Measurements from ENCODE around the gene FILIP1.
A peak's percentile ranks its signal among the peaks of the same experiment; 100 is the strongest.

The FILIP1 gene

GRCh38 chr6:75493400-75494064 is at the start of gene FILIP1:
FILIP1 (minus strand) TSS chr6:75493800; CDS start chr6:75414972, 78,828 bp downstream.
- DNase-seq: no peak

GRCh38 chr6:75543311-75543710 is 49.7 kb upstream of the FILIP1 start:
- no peak for DNase-seq

GRCh38 chr6:75539136-75539535 is 45.5 kb upstream of the FILIP1 start:
- no peak for DNase-seq

- DNase-seq: no peak
Measured at GRCh38 chr6:75532521-75532920, 38.9 kb upstream of the FILIP1 start.

GRCh38 chr6:75531174-75531573 is 37.6 kb upstream of the FILIP1 start:
- DNase-seq: no peak

GRCh38 chr6:75530696-75531095 is 37.1 kb upstream of the FILIP1 start:
- no peak for DNase-seq

- no peak for DNase-seq
Measured at GRCh38 chr6:75528423-75528822, 34.8 kb upstream of the FILIP1 start.

- peak; percentile 67 for DNase-seq
Measured at GRCh38 chr6:75526502-75527127, 33.0 kb upstream of the FILIP1 start.

GRCh38 chr6:75525682-75526081 is 32.1 kb upstream of the FILIP1 start:
- no peak for DNase-seq

GRCh38 chr6:75524322-75524972 is 30.8 kb upstream of the FILIP1 start:
- no peak for DNase-seq

GRCh38 chr6:75516757-75517156 is 23.2 kb upstream of the FILIP1 start:
- no peak for DNase-seq

GRCh38 chr6:75512591-75512990 is 19.0 kb upstream of the FILIP1 start:
- DNase-seq: no peak

- DNase-seq: no peak
Measured at GRCh38 chr6:75505424-75505823, 11.8 kb upstream of the FILIP1 start.

- DNase-seq: no peak
Measured at GRCh38 chr6:75504465-75505222, 11.0 kb upstream of the FILIP1 start.

- DNase-seq: no peak
Measured at GRCh38 chr6:75503291-75503690, 9.7 kb upstream of the FILIP1 start.

- no peak for DNase-seq
Measured at GRCh38 chr6:75502884-75503283, 9.3 kb upstream of the FILIP1 start.

GRCh38 chr6:75501756-75502155 is 8.2 kb upstream of the FILIP1 start:
- DNase-seq: no peak

- DNase-seq: no peak
Measured at GRCh38 chr6:75499640-75500039, 6.0 kb upstream of the FILIP1 start.

GRCh38 chr6:75498862-75499261 is 5.3 kb upstream of the FILIP1 start:
- DNase-seq: no peak

- no peak for DNase-seq
Measured at GRCh38 chr6:75497994-75498393, 4.4 kb upstream of the FILIP1 start.

GRCh38 chr6:75495011-75495410 is 1.4 kb upstream of the FILIP1 start:
- DNase-seq: no peak

- DNase-seq: no peak
Measured at GRCh38 chr6:75494290-75494689, 690 bp upstream of the FILIP1 start.

- no peak for DNase-seq
Measured at GRCh38 chr6:75492386-75493153, 1.0 kb downstream of the FILIP1 start.
